C4-2B (cell line): ENCODE data around the gene MYO15B.

Source experiments
- H3K27ac ChIP-seq: fragments of 450-650 bp; 2 replicates; pipeline ENCODE4 v1.5.1; 2017
- CTCF ChIP-seq: fragments of 450-650 bp; conservative IDR thresholded peaks from 2 replicates; pipeline ENCODE4 v1.5.1; 2017; ENCODE audit warnings: mild to moderate bottlenecking
- ZFX ChIP-seq: fragments of 450-650 bp; IDR thresholded peaks from 2 replicates; pipeline ENCODE4 v1.6.1; 2017

MYO15B gene

GRCh38 chr17:75546181-75546580, 41.4 kb upstream of the MYO15B start:
- TF ChIP-seq ZFX (no peak), CTCF (no peak)
- peak overlapping the region; percentile 58; the same call in 1 of the 2 replicates for H3K27ac ChIP-seq

DNA sequence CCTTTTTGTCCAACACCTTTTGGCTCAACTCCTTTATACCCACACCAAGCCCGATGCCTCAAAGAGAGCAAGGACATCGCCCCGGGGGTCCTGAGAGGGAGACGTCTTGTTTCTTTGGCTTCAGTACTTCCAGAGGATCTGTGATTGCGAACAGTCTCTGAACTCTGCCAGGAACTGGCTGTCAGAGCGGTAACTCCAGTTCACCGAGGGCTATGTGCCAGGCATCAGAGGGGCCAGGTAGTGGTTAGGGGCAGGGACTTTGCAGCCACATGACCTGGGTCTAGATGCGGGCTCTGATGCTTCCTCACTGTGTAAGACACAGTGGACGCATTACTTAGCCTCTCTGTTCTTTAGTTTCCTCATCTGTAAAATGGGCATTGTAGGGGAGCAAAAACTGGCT, 40.5 kb upstream of the MYO15B start:
- H3K27ac ChIP-seq: peak overlapping the region; percentile 58
- TF ChIP-seq CTCF (no peak), ZFX (no peak)

DNA sequence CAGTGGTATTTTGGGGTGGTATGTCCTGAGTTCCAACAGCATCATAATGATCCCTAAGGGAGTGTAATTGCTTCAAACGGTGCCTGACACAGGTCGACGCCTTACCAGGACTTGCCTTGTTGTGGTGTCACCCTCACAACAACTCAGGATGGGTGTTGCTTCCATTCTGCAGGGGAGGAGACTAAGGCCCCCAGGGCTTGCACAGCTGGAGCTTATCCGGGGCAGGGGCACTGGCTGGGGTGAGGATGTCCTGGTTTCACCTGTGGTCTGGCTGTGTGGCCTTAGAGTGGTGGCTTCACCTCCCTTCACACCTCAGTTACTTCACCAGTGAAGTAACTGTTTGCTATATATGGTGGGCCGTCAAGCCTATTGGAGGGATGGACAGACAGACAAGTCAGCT, 38.8 kb upstream of the MYO15B start:
- peak overlapping the region; percentile 96 for H3K27ac ChIP-seq
- TF ChIP-seq ZFX (no peak), CTCF (no peak)

DNA sequence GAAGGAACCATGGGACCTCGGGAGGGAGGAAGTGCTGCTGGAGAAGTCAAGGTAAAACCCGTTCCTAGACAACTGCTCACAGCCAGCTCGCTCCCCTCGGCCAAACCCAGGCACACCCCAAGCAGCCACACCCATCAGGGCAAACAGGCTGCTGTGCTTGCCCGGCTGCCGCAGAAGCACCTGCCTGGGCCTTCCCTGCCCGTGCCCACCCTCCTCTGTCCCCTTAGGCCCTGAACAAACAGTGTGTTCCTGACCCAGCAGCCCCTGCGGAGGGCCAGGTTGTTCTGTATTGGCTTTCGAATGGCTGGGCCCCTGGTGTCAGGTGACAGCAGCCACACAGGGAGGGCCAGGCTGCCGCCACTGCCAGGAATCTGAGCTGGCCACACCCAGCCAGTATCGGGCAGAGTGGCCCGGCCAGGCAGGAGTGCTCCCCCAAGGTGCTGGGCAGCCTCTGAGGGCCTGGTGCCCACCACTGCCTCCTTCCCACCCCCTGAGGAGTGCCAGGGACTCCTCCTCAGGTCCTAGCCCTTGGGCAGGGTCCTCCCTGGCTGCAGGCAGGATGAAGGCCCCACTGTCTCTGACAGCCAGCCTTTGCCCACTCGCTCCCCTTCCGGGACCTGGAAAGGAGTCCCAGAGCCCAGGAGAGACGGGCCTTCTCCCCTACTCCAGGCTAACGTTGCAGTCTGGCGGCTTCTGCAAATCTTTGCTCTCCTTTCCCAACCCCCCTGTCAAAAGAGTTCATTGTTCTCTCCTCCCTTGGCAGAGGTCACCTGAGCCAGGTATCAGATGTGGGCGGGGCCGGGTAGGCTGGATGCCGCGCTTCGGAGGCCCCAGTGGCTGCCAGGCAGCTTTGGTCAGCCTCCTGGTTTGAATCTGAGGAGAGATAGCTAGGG, 38.1 kb upstream of the MYO15B start:
- no peak; the same call in 1 of the 2 replicates for TF ChIP-seq ZFX
- no peak for TF ChIP-seq CTCF
- peak overlapping the region; percentile 96 for H3K27ac ChIP-seq

GRCh38 chr17:75550139-75550465, 37.5 kb upstream of the MYO15B start:
- TF ChIP-seq CTCF: no peak
- no peak for TF ChIP-seq ZFX
- H3K27ac ChIP-seq: peak overlapping the region; percentile 96

DNA sequence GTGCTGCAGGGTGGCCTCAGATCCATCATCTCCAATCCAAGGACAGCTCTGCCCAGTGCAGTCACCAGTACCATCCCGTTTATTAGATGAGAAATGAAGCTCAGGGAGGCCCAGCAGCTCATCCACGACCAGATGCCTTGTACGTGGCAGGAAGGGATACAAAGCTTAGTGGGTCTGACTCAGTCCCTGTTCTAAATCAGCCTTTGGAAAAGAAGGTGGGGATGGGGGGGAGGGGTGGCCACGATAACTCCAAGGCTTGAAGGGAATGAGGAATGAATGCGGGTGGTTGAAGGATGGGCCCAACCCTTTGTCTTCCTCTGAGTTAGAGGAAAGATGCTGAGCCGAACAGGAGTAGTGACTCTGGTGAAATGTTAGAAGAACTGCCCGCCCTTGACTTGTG, 36.3 kb upstream of the MYO15B start:
- peak overlapping the region; percentile 96; the same call in 1 of the 2 replicates for H3K27ac ChIP-seq

More for the DNA sequence above, 36.3 kb upstream of the MYO15B start:
- no peak for TF ChIP-seq ZFX
- TF ChIP-seq CTCF: no peak
